ENCODE data around the gene FGF13.

DNA sequence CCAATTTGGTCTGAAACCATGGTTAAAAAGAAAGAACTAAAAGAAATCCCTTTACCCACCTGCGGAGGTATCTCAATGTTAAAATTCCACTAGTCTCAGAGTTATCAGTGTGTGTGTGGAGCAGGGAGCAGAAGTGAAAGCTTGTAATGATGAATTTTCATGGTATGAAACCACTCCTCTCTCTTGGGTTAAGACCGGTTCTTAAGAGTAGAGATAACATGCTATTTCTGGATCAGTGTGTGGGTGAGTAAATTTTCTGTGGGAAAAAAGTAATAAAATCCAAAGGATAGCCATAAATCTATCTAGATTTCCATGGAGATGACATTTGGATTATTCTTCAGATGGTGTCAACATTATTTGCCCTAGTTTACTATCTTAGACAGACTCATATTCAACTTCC is 3.2 kb downstream of the FGF13 start:
- TF ChIP-seq, protein P1, sequence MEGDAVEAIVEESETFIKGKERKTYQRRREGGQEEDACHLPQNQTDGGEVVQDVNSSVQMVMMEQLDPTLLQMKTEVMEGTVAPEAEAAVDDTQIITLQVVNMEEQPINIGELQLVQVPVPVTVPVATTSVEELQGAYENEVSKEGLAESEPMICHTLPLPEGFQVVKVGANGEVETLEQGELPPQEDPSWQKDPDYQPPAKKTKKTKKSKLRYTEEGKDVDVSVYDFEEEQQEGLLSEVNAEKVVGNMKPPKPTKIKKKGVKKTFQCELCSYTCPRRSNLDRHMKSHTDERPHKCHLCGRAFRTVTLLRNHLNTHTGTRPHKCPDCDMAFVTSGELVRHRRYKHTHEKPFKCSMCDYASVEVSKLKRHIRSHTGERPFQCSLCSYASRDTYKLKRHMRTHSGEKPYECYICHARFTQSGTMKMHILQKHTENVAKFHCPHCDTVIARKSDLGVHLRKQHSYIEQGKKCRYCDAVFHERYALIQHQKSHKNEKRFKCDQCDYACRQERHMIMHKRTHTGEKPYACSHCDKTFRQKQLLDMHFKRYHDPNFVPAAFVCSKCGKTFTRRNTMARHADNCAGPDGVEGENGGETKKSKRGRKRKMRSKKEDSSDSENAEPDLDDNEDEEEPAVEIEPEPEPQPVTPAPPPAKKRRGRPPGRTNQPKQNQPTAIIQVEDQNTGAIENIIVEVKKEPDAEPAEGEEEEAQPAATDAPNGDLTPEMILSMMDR (IDR thresholded peaks at IDR 0.05): no peak
- TF ChIP-seq POLR2A (IDR thresholded peaks at IDR 0.05): no peak
